IMR-90 (cell line): ENCODE data around the gene SYPL2.

ENCODE experiments used
- CEBPB ChIP-seq: IDR thresholded peaks from 2 replicates; pipeline ENCODE4 v1.6.1; 2012; ENCODE audit warnings: low read depth, low read length, improper control_type of control experiment
- CHD1 ChIP-seq: IDR thresholded peaks from 2 replicates; pipeline ENCODE4 v1.6.1; 2012; ENCODE audit warnings: low read depth, low read length, improper control_type of control experiment
- MAFK ChIP-seq: IDR thresholded peaks from 2 replicates; pipeline ENCODE4 v1.6.1; 2012; ENCODE audit warnings: low read depth, low read length, improper control_type of control experiment
- MAZ ChIP-seq: IDR thresholded peaks from 2 replicates; pipeline ENCODE4 v1.6.1; 2012; ENCODE audit warnings: low read depth, mild to moderate bottlenecking, low read length, improper control_type of control experiment, moderate library complexity, borderline replicate concordance
- MXI1 ChIP-seq: IDR thresholded peaks from 2 replicates; pipeline ENCODE4 v1.6.1; 2012; ENCODE audit warnings: low read depth, mild to moderate bottlenecking, low read length, moderate library complexity, borderline replicate concordance
- POLR2A ChIP-seq: IDR thresholded peaks from 2 replicates; pipeline ENCODE4 v1.6.1; 2012; ENCODE audit warnings: mild to moderate bottlenecking, low read depth, low read length
- RCOR1 ChIP-seq: IDR thresholded peaks from 2 replicates; pipeline ENCODE4 v1.6.1; 2012; ENCODE audit warnings: mild to moderate bottlenecking, low read length, improper control_type of control experiment; ENCODE audit not compliant: insufficient replicate concordance
- RFX5 ChIP-seq: IDR thresholded peaks from 2 replicates; pipeline ENCODE4 v1.8.0; 2012; ENCODE audit warnings: low read depth, mild to moderate bottlenecking, low read length, moderate library complexity
- SMC3 ChIP-seq: fragments of 150-350 bp; IDR thresholded peaks from 2 replicates; pipeline ENCODE4 v1.6.1; 2016; ENCODE audit warnings: low read depth, mild to moderate bottlenecking, antibody characterized with exemption, low read length, moderate library complexity
- TF ChIP-seq, protein P1 (sequence below): conservative IDR thresholded peaks from 2 replicates; pipeline ENCODE4 v1.5.1; 2012; ENCODE audit warnings: mild to moderate bottlenecking, low read depth, low read length, improper control_type of control experiment
- TF ChIP-seq, protein P2 (sequence below): fragments of 150-350 bp; IDR thresholded peaks from 2 replicates; pipeline ENCODE4 v1.6.1; 2017; ENCODE audit warnings: mild to moderate bottlenecking, antibody characterized with exemption, low read length, low read depth

DNA sequence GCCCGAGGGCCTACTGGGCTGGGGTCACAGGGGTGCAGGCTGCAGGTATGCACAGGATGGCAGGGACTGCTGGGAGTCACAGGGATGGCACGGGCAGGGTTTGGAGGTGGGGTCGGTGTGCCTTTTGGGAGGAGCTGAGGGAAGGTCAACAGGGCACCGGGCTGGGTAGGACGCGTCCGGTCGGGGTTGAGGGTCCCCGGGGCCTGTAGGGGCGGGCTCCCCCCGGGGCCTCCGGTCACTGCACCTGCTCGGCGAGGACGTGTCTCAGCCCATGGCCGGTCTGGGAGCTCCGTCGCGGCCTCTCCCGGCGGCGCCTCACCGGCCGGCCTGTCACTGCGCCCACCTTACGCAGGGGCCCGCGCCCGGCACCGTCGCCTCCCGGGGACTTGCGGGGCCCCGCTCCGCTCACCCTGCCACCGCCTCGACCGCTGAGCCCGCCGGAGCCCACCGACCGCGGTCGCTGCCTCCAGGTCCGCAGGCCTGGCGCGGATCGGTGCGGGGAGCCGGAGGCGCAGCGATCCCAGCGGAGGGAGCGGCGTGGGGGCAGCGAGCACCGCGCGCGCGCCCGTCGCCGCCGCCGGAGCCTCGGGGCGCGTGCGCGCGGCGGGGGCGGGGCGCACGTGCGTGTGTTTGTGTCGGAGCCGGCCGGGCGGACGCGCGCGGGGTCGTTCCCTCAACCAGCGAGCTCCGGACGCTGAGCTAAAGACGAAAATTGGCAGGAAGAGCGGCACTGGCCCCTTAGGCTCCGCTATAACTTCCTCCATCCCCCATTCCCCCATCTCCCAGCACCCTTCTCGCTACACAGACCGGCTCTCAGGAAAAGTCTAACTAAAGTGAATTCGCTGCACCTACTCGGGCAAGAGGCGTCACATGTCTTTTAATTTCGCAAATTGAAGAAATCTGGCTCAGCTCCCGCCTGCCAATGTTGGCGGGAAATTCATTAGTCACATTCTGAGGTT lies 43.1 kb downstream of the SYPL2 start, which contains the start of gene AMIGO1:
- TF ChIP-seq POLR2A (no peak), CEBPB (no peak), MXI1 (peak; percentile 90), RFX5 (no peak), RCOR1 (no peak), MAZ (peak; percentile 52; the same call in 1 of the 2 replicates), CHD1 (no peak), MAFK (no peak), SMC3 (no peak)
- TF ChIP-seq, protein P1, sequence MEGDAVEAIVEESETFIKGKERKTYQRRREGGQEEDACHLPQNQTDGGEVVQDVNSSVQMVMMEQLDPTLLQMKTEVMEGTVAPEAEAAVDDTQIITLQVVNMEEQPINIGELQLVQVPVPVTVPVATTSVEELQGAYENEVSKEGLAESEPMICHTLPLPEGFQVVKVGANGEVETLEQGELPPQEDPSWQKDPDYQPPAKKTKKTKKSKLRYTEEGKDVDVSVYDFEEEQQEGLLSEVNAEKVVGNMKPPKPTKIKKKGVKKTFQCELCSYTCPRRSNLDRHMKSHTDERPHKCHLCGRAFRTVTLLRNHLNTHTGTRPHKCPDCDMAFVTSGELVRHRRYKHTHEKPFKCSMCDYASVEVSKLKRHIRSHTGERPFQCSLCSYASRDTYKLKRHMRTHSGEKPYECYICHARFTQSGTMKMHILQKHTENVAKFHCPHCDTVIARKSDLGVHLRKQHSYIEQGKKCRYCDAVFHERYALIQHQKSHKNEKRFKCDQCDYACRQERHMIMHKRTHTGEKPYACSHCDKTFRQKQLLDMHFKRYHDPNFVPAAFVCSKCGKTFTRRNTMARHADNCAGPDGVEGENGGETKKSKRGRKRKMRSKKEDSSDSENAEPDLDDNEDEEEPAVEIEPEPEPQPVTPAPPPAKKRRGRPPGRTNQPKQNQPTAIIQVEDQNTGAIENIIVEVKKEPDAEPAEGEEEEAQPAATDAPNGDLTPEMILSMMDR: no peak
- TF ChIP-seq, protein P2, sequence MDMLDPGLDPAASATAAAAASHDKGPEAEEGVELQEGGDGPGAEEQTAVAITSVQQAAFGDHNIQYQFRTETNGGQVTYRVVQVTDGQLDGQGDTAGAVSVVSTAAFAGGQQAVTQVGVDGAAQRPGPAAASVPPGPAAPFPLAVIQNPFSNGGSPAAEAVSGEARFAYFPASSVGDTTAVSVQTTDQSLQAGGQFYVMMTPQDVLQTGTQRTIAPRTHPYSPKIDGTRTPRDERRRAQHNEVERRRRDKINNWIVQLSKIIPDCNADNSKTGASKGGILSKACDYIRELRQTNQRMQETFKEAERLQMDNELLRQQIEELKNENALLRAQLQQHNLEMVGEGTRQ: peak; percentile 10; the same call in 1 of the 2 replicates
